Stimulated activated CD4-positive, alpha-beta T cell treated with anti-CD3 and anti-CD28 coated beads, Interleukin-12 subunit alpha, Interleukin-12 subunit beta, amount 100 ng/mL, for 48 hours (primary cell): ENCODE measurements around the gene KRTAP6-3.

Source experiments
- DNase-seq, 3 donors: peaks; one replicate each; pipeline ENCODE4 v3.0.0-alpha.2; 2020; ENCODE audit warnings: low read depth in 2 of 3, low spot score in 1 of 3

KRTAP6-3 gene

DNA sequence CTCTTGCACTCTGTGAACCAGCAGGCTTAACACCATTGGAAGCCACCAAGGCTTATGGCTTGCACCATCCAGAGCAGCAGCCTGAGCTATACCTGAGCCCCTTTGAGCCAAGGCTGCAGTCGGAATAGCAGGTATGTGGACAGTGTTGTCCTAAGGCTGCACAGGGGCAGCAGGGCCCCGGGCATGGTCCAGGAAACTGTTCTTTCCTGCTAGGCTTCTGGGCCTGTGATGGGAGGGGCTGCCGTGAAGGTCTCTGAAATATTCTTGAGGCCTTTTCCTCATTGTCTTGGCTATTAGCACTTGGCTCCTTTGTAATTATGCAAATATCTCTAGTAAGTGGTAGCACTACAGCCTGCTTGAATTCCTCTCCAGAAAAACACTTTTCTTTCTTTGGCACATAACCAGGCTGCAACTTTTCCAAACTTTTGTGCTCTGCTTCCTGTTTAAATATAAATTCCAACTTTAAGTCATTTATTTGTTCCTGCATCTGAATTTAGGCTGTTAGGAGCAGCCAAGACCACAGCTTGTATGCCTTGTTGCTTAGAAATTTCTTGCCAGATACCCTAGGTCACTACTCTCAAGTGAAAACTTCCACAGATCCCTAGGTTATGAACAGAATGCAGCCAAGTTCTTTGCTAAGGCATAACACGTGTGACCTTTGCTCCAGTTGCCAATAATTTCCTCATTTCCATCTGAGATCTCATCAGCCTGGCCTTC is 33.4 kb downstream of the KRTAP6-3 start:
- DNase-seq = no peak

DNA sequence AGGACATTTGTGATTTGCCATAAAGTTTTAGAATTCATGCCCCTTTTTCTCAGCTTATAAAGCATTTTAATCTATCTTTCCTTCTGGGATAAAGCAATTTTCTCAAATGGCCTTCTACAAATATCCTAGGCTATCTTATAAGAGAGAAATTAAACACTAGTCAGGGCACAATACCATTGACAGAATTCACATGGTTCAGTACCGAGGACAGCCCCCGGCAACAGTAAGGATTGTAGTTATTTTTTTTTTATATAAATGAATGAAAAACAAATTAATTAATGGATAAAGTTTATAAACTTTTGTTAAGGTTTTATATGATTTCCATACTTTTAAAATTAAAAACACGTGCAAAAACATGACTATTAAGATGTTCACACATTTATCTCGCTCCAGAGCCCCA is 35.9 kb downstream of the KRTAP6-3 start:
- no peak for DNase-seq

DNA sequence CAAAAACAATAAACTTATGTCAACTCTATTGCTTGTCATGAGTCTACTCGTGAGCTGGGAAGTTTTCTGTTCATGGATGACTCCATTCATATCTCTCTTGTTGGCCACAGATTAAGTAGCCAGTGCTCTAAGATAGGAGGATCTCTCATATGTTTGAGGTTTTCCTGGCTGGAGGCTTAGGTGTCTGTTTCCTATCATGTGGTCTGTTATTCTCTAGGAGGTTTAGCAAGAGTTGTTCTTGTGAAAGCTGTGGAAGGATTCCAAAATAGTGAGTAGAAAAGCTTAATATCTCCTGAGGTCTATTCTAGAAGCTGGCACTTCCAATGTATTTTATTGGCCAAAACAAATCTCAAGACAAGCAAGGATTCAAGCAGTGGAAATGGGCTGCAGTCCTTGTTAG is 37.0 kb downstream of the KRTAP6-3 start:
- DNase-seq = no peak

DNA sequence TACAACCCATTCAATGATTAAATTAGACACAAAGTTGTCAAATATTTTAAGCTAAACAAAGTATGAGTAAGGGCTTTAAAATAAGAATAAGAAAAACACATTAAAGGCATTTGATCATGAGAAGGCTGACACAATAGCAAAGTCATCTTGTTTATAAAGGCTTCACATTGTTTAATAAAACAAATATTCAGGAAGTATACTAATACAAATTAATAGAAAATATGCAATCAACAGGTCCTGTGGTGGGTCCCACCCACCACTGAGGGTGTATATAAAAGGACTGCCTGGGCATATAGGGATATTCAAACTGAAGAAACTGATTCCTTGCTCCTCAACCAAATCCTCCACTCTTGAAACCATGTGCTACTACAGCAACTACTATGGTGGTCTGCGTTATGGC is 42.7 kb downstream of the KRTAP6-3 start, which contains the start of gene KRTAP20-2:
Gene KRTAP20-2 (plus strand): TSS at position 301 of the 400 bp plus-strand sequence. CDS start 58 bp downstream, at position 359.
- no peak for DNase-seq

DNA sequence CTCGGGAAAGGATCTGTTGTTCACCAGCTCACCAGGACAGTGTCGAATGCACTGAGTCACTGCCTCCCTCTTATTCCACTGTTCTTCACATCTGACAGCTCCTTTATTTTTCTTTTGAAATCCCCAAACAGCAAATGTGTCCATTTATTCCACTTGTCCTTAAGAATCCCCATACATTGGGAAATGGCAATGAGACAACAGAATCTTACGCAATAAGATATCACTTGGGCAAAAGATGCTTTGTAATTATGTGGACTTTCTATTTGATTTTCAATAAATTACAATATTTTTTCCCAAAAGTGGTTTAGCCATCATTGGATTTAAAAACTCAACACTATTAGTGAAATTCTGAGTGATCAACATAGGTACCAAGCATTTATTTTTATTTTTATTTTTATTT is 46.4 kb downstream of the KRTAP6-3 start:
- DNase-seq = no peak

DNA sequence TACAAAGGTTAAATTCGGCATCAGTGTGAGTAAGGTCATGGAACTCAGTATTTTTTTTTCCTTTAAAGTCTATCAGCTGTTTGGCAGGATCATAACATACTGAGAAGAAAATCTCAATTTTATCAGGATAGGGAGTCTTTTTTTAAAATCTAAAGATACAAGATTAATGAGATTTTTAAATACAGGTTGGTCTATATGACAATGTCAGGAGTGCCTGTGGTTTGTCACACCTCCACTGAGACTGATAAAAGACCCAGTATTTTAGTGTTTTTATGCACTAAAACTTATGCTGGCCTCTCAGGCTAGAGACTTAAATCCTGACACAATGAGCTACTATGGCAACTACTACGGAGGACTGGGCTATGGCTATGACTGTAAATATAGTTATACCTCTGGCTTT is 50.3 kb downstream of the KRTAP6-3 start, which contains the start of gene KRTAP20-3:
Gene KRTAP20-3 (plus strand): TSS at position 301 of the 400 bp plus-strand sequence.
- no peak for DNase-seq
